B cell (primary cell): ENCODE measurements around the gene GPR156. TPM values are rescaled to one million over a fixed set of nuclear protein-coding genes. Genes with fewer than 3 reads are reported as not detected.

ENCODE experiments used
- ATAC-seq: fragments of 200-7000 bp; cut with Tn5 transposase; one replicate; pipeline ENCODE4 v1.10.0; 2021; ENCODE audit warnings: low read depth, mild to moderate bottlenecking, moderate number of reproducible peaks, moderate library complexity
- CTCF ChIA-PET: fragments of 350-600 bp; sonication (Branson Sonifier 250); formaldehyde crosslinking; loops from one replicate; lab custom pipeline; 2021; ENCODE audit warnings: antibody characterized with exemption, inconsistent platforms; lab: Charles Lee
- POLR2A ChIA-PET: fragments of 350-600 bp; sonication (Branson Sonifier 250); formaldehyde crosslinking; loops from one replicate; lab custom pipeline; 2021; ENCODE audit warnings: antibody characterized with exemption; lab: Charles Lee
- DNase-seq: peaks from one replicate; pipeline ENCODE4 v3.0.0; 2013
- H2AFZ ChIP-seq: 2 replicates; pipeline ENCODE4 v1.6.1; 2012; ENCODE audit warnings: mild to moderate bottlenecking, low read depth, low read length; ENCODE audit not compliant: insufficient read depth, poor library complexity, severe bottlenecking
- H3K27ac ChIP-seq, 2 donors: 1 replicate in 1 of 2; 2 replicates in 1 of 2; pipeline ENCODE4 v1.5.1; 2012 to 2013; ENCODE audit warnings: low read length in 2 of 2, mild to moderate bottlenecking in 2 of 2, moderate library complexity in 1 of 2
- H3K27me3 ChIP-seq, 4 experiments: fragments of 200-600 bp in 1 of 4; sonication (generic) in 1 of 4; replicated peaks in 1 of 4; 1 replicate in 2 of 4; 2 replicates in 2 of 4; pipeline versions ENCODE4 v1.6.1 to v1.7.0; 2013 to 2016; ENCODE audit warnings: low read length in 3 of 4, mild to moderate bottlenecking in 2 of 4, mixed read lengths in 1 of 4, moderate library complexity in 1 of 4; ENCODE audit not compliant: insufficient read depth in 4 of 4, control insufficient read depth in 3 of 4; ENCODE audit errors: control extremely low read depth in 1 of 4
- H3K36me3 ChIP-seq, 2 experiments: replicated peaks in 1 of 2; 1 replicate in 1 of 2; 2 replicates in 1 of 2; pipeline versions ENCODE4 v1.6.1 to v1.7.1; 2013; ENCODE audit warnings: low read length in 1 of 2; ENCODE audit not compliant: insufficient read depth in 2 of 2, control insufficient read depth in 1 of 2; ENCODE audit errors: control extremely low read depth in 1 of 2, extremely low read depth in 1 of 2
- H3K4me1 ChIP-seq, 2 donors: fragments of 200-600 bp in 1 of 2; sonication (generic) in 1 of 2; 1 replicate in 1 of 2; 2 replicates in 1 of 2; pipeline versions ENCODE4 v1.5.1 to v1.6.1; 2013 to 2017; ENCODE audit warnings: low read length in 2 of 2; ENCODE audit not compliant: control insufficient read depth in 2 of 2, insufficient read depth in 2 of 2
- H3K4me2 ChIP-seq: replicated peaks from 2 replicates; pipeline ENCODE3; 2012; ENCODE audit warnings: mild to moderate bottlenecking, low read depth, low read length; ENCODE audit not compliant: poor library complexity, severe bottlenecking
- H3K4me3 ChIP-seq, 5 experiments: fragments of 200-600 bp in 1 of 5; sonication (generic) in 1 of 5; 1 replicate in 3 of 5; 2 replicates in 2 of 5; pipeline versions ENCODE4 v1.5.1 to v1.7.0; 2011 to 2016; ENCODE audit warnings: low read length in 4 of 5, mild to moderate bottlenecking in 4 of 5, low read depth in 2 of 5, control low read depth in 1 of 5, moderate library complexity in 1 of 5; ENCODE audit not compliant: insufficient read depth in 1 of 5; ENCODE audit errors: control extremely low read depth in 1 of 5, extremely low read depth in 1 of 5
- H3K79me2 ChIP-seq: fragments of 200-600 bp; sonication (generic); one replicate; pipeline ENCODE4 v1.6.0; 2016; ENCODE audit warnings: low read length; ENCODE audit not compliant: control insufficient read depth, insufficient read depth
- H3K9ac ChIP-seq: fragments of 200-600 bp; sonication (generic); 2 replicates; pipeline ENCODE4 v1.6.1; 2017; ENCODE audit warnings: mild to moderate bottlenecking, low read length, moderate library complexity
- H3K9me3 ChIP-seq, 3 donors: one replicate each; pipeline versions ENCODE4 v1.6.1 to v1.7.1; 2013; ENCODE audit warnings: low read length in 2 of 3; ENCODE audit not compliant: control insufficient read depth in 2 of 3, insufficient read depth in 1 of 3; ENCODE audit errors: control extremely low read depth in 1 of 3
- H4K20me1 ChIP-seq: 2 replicates; pipeline ENCODE4 v1.6.0; 2012; ENCODE audit warnings: mild to moderate bottlenecking, low read length; ENCODE audit not compliant: insufficient read depth, control insufficient read depth, poor library complexity, severe bottlenecking
- H3K27ac Mint-ChIP-seq: one replicate; pipeline ENCODE4 v1.8.0; 2021; ENCODE audit warnings: mixed read lengths
- H3K27me3 Mint-ChIP-seq: one replicate; pipeline ENCODE4 v1.8.0; 2021; ENCODE audit warnings: mixed read lengths
- H3K4me1 Mint-ChIP-seq: one replicate; pipeline ENCODE4 v1.8.0; 2021; ENCODE audit warnings: mixed read lengths
- H3K4me3 Mint-ChIP-seq: one replicate; pipeline ENCODE4 v1.8.0; 2021; ENCODE audit warnings: mixed read lengths
- H3K9me3 Mint-ChIP-seq: one replicate; pipeline ENCODE4 v1.8.0; 2022; ENCODE audit warnings: mixed read lengths; ENCODE audit not compliant: insufficient read depth
- EZH2 ChIP-seq: IDR thresholded peaks from 2 replicates; pipeline ENCODE4 v1.6.1; 2012; ENCODE audit warnings: borderline replicate concordance, low read depth, mild to moderate bottlenecking, moderate library complexity, low read length; ENCODE audit not compliant: insufficient read depth, poor library complexity, severe bottlenecking
- WGBS: methylation state at CpG from one replicate; pipeline ENCODE4 v1.1.5; 2013; ENCODE audit warnings: missing lambda C conversion rate; ENCODE audit not compliant: insufficient coverage; 5-methylcytosine and 5-hydroxymethylcytosine counted together
- intact Hi-C: fragments of 100-400 bp; cut with micrococcal nuclease; formaldehyde crosslinking; loops from one replicate; pipeline ENCODE4 v1.10.0; 2022
- polyA plus RNA-seq: library from polyadenylated mRNA; depleted of rRNA; stranded (reverse); fragments of >200 nt; gene quantifications from 2 replicates; pipeline ENCODE4 v1.2.3, GENCODE V29; 2012
- total RNA-seq, 2 donors: library from RNA; stranded (reverse); fragments of 120-200 nt in 1 of 2; gene quantifications; 1 replicate in 1 of 2; 2 replicates in 1 of 2; pipeline versions ENCODE4 v1.2.3 to v1.2.4, GENCODE V29; 2013 to 2022
- TF ChIP-seq, protein P1 (sequence below): fragments of 200-600 bp; IDR thresholded peaks from one replicate; pipeline ENCODE4 v1.8.0; 2022; ENCODE audit warnings: antibody characterized with exemption, mild to moderate bottlenecking

GPR156 gene
- total and polyA plus RNA-seq, 2 donors (not counting 1 experiment from before 2014, with no cell fraction given), result 0.03 to 0.20 TPM

DNA sequence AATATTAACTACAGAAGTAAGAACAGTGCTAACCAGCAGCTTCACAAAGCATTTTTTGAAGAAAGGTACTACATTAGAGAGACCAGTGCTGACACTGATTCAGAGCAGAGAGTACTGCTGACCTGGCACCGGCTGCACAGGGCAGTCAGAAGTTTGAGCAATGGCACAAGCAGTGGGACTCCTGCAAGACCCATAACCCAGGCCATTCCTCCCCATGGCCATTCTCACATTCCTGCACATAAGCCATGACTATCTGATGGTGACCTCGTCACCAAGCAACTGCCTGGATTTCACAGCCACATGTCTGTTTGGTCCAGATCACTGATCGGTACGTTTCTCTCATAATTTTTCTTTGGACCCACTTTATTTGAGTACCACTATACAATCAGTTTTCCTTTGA, 88.7 kb downstream of the GPR156 start:
- Histone ChIP-seq H3K4me3 (no peak overlapping the region), H3K9ac (no peak overlapping the region), H3K36me3 (no peaks in the 10 kb centered on the region), H3K79me2 (no peaks in the 10 kb centered on the region), H3K4me2 (no peak overlapping the region), H3K9me3 (no peaks in the 10 kb centered on the region), H3K4me1 (no peaks in the 10 kb centered on the region), H3K27ac (no peak overlapping the region), H2AFZ (no peak overlapping the region), H3K27me3 (no peaks in the 10 kb centered on the region), H4K20me1 (no peaks in the 10 kb centered on the region)
- DNase-seq (no peak), ATAC-seq (no peak)
- ChIA-PET POLR2A (no interaction called here), CTCF (interaction anchor here (1.0 to 3.1 kb wide), 2 partner anchors 304 to 305 kb away, joined by 3 to 12 read pairs; no protein-coding TSS in a partner anchor)
- H3K9me3 Mint-ChIP-seq, result no peaks in the 10 kb centered on the region
- 100% methylated on average over 2 of the region's 4 CpGs for WGBS
- no peak overlapping the region for H3K4me3 Mint-ChIP-seq
- no peak overlapping the region for H3K27ac Mint-ChIP-seq
- TF ChIP-seq EZH2, result no peak
- TF ChIP-seq, protein P1, sequence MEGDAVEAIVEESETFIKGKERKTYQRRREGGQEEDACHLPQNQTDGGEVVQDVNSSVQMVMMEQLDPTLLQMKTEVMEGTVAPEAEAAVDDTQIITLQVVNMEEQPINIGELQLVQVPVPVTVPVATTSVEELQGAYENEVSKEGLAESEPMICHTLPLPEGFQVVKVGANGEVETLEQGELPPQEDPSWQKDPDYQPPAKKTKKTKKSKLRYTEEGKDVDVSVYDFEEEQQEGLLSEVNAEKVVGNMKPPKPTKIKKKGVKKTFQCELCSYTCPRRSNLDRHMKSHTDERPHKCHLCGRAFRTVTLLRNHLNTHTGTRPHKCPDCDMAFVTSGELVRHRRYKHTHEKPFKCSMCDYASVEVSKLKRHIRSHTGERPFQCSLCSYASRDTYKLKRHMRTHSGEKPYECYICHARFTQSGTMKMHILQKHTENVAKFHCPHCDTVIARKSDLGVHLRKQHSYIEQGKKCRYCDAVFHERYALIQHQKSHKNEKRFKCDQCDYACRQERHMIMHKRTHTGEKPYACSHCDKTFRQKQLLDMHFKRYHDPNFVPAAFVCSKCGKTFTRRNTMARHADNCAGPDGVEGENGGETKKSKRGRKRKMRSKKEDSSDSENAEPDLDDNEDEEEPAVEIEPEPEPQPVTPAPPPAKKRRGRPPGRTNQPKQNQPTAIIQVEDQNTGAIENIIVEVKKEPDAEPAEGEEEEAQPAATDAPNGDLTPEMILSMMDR, result no peak
- intact Hi-C loops, result loop anchor here (5.0 kb wide), 1 partner anchor 304 kb away; no protein-coding TSS in a partner anchor
- H3K27me3 Mint-ChIP-seq, result no peaks in the 10 kb centered on the region
- no peaks in the 10 kb centered on the region for H3K4me1 Mint-ChIP-seq

DNA sequence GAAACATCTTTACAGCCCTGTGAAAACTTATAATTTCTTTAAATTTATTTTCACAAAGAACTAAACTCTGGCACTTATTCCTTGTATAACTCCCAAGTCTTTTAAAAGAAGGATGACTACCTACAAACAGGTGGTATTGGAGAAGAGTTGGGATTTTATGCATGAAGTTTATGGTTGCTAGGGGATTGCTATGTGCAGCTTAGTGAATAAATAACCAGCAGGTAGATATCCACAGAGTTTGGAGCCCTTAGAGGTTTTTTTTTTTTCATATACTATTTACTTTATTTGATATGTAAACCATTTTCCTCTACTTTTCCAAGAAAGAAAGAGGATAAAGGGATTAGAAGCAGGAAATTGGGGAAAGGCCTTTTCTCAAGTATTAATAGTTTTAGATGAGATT, 91.5 kb downstream of the GPR156 start:
- Histone ChIP-seq H3K27ac (no peak overlapping the region), H3K27me3 (no peaks in the 10 kb centered on the region), H3K9ac (no peak overlapping the region), H3K4me1 (no peaks in the 10 kb centered on the region), H3K4me2 (no peak overlapping the region), H3K4me3 (no peak overlapping the region), H4K20me1 (no peaks in the 10 kb centered on the region), H3K79me2 (no peaks in the 10 kb centered on the region), H2AFZ (no peak overlapping the region), H3K9me3 (no peaks in the 10 kb centered on the region), H3K36me3 (no peaks in the 10 kb centered on the region)
- intact Hi-C loops, result no loop called here
- DNase-seq (no peak), ATAC-seq (no peak)
- H3K4me3 Mint-ChIP-seq, result no peak overlapping the region
- no peaks in the 10 kb centered on the region for H3K9me3 Mint-ChIP-seq
- CTCF ChIA-PET, result interaction anchor here (1.1 kb wide), 1 partner anchor 300 kb away, joined by 3 read pairs; no protein-coding TSS in a partner anchor
- no peaks in the 10 kb centered on the region for H3K27me3 Mint-ChIP-seq
- no peaks in the 10 kb centered on the region for H3K4me1 Mint-ChIP-seq
- TF ChIP-seq EZH2, result no peak
- TF ChIP-seq, protein P1, result no peak
- H3K27ac Mint-ChIP-seq, result no peak overlapping the region
- POLR2A ChIA-PET, result no interaction called here
